ENCODE data around the gene PROCA1.
A peak's percentile ranks its signal among the peaks of the same experiment; 100 is the strongest.

DNA sequence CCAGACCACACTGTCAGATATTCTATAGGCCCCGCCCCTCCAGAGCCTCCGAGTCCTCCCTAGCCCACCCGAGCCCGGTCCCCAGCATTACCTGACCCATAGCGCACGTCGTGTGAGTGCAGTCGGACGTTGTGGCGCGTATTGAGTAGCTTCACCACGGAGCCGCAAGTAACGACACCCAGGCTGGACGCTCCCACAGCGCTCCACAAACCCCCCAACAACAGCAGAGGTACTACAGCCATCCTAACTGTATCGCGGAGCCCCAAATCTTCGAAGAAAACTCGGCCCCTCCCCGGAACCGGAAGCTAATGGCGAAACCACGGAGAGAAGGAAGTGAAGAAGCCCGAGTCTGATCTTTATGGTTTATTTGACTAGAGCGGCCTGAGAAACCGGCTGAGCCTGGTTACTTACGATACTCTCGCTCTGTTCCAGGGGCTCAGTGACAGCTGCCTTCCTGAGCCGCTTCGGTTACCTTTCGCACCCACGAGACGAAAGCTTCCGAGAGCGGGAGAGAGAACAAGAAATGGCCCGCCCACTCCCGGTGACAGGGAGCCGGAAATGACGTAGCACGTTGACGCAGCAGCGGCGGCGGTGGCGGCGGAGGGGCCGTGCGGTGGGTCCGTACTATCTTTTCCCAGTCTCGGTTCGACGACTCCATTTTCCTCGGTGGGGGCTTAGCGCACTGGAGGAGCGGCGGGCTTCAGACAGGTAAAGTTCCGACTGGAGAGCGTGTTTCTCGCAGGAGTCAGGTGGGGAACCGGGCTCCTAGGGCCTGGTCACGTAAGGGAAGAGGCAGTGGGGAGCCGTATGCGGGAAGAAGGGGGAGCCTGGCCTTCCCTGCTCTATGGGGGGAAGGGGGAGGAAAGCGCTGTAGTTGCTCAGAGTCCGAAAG lies 49.8 kb downstream of the PROCA1 start, which contains the start of the genes SDF2 and SUPT6H:
- TF ChIP-seq POLR2AphosphoS5 (IDR thresholded peaks at IDR 0.05; ENCODE audit: low read depth, low read length) = peak; percentile 92
- peak; percentile 93 for TF ChIP-seq POLR2A (IDR thresholded peaks at IDR 0.05; ENCODE audit: low read depth, low read length)
- TF ChIP-seq TAF1 (IDR thresholded peaks at IDR 0.05; ENCODE audit: low read depth, low read length) = peak; percentile 87
- 0 out of 2 replicates have a peak, but pooled peaks have one; percentile 44 for TF ChIP-seq POU2F2 (IDR thresholded peaks at IDR 0.05; ENCODE audit: low read depth, low read length)
- TF ChIP-seq SPI1 (IDR thresholded peaks at IDR 0.05; ENCODE audit: low read depth, low read length) = peak; percentile 69
